ENCODE data around the gene MRPS11.
"Not testable (repeated sequence)": the region's sequence is repeated elsewhere in the genome, so short reads cannot be mapped to it uniquely, and the experiment has no call there.

GRCh38 chr15:88434106-88434505 is 33.4 kb upstream of the MRPS11 start:
- not testable (repeated sequence) for TF ChIP-seq CTCF (IDR thresholded peaks at IDR 0.05; ENCODE audit: low read depth, low read length); POLR2A (IDR thresholded peaks at IDR 0.05; ENCODE audit: extremely low read depth, insufficient read length)
- TF ChIP-seq, protein P1, sequence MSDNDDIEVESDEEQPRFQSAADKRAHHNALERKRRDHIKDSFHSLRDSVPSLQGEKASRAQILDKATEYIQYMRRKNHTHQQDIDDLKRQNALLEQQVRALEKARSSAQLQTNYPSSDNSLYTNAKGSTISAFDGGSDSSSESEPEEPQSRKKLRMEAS (IDR thresholded peaks at IDR 0.05; ENCODE audit: low read depth, low read length): not testable (repeated sequence)

Measured in NB4 (cell line).